CD14-positive monocyte (primary cell): ENCODE measurements around the gene FBXW4. TPM values are rescaled to one million over a fixed set of nuclear protein-coding genes. Genes with fewer than 3 reads are reported as not detected.

Experiments
- DNase-seq, 3 donors: peaks; one replicate each; pipeline ENCODE4 v3.0.0-alpha.2; 2011 to 2022
- H2AFZ ChIP-seq: 2 replicates; pipeline ENCODE4 v1.6.0; 2012; ENCODE audit warnings: mild to moderate bottlenecking, low read depth, low read length, inconsistent platforms; ENCODE audit not compliant: insufficient read depth, poor library complexity, severe bottlenecking
- H3K27ac ChIP-seq, 2 donors: 1 replicate in 1 of 2; 2 replicates in 1 of 2; pipeline ENCODE4 v1.5.1; 2012 to 2013; ENCODE audit warnings: low read length in 2 of 2, control low read depth in 1 of 2, inconsistent platforms in 1 of 2, low read depth in 1 of 2, mild to moderate bottlenecking in 1 of 2
- H3K27me3 ChIP-seq, 2 donors: one replicate each; pipeline versions ENCODE4 v1.6.0 to v1.6.1; 2011 to 2013; ENCODE audit warnings: low read length in 2 of 2; ENCODE audit not compliant: control insufficient read depth in 2 of 2, insufficient read depth in 2 of 2
- H3K36me3 ChIP-seq, 2 donors: replicated peaks in 1 of 2; 1 replicate in 1 of 2; 2 replicates in 1 of 2; pipeline versions ENCODE4 v1.5.1 to v1.6.1; 2012 to 2013; ENCODE audit warnings: low read length in 2 of 2, control low read depth in 1 of 2, inconsistent platforms in 1 of 2, mild to moderate bottlenecking in 1 of 2; ENCODE audit not compliant: insufficient read depth in 2 of 2, control insufficient read depth in 1 of 2
- H3K4me1 ChIP-seq, 2 donors: 1 replicate in 1 of 2; 2 replicates in 1 of 2; pipeline versions ENCODE4 v1.5.1 to v1.6.1; 2012 to 2013; ENCODE audit warnings: low read length in 2 of 2, control low read depth in 1 of 2, inconsistent platforms in 1 of 2, mild to moderate bottlenecking in 1 of 2, moderate library complexity in 1 of 2; ENCODE audit not compliant: insufficient read depth in 2 of 2, control insufficient read depth in 1 of 2
- H3K4me2 ChIP-seq: replicated peaks from 2 replicates; pipeline ENCODE3; 2012; ENCODE audit warnings: low read length, moderate library complexity, mild to moderate bottlenecking; ENCODE audit not compliant: poor library complexity, severe bottlenecking; ENCODE audit errors: extremely low read depth
- H3K4me3 ChIP-seq, 3 experiments: fragments of 200-600 bp in 1 of 3; sonication (generic) in 1 of 3; replicated peaks in 1 of 3; 1 replicate in 2 of 3; 2 replicates in 1 of 3; pipeline ENCODE4 v1.5.1; 2011 to 2013; ENCODE audit warnings: low read length in 3 of 3, mild to moderate bottlenecking in 3 of 3, control low read depth in 2 of 3, low read depth in 2 of 3, inconsistent platforms in 1 of 3, moderate library complexity in 1 of 3
- H3K79me2 ChIP-seq: 2 replicates; pipeline ENCODE4 v1.6.0; 2012; ENCODE audit warnings: mild to moderate bottlenecking, control low read depth, inconsistent platforms, low read length, moderate library complexity; ENCODE audit not compliant: insufficient read depth
- H3K9ac ChIP-seq: 2 replicates; pipeline ENCODE4 v1.6.0; 2017; ENCODE audit warnings: low read length, mild to moderate bottlenecking; ENCODE audit not compliant: insufficient read depth, poor library complexity, severe bottlenecking
- H3K9me3 ChIP-seq, 2 donors: replicated peaks in 1 of 2; 1 replicate in 1 of 2; 2 replicates in 1 of 2; pipeline versions ENCODE4 v1.5.1 to v1.6.1; 2012 to 2013; ENCODE audit warnings: low read length in 2 of 2, control low read depth in 1 of 2; ENCODE audit not compliant: control insufficient read depth in 1 of 2, insufficient read depth in 1 of 2
- H4K20me1 ChIP-seq: 2 replicates; pipeline ENCODE4 v1.6.0; 2012; ENCODE audit warnings: mild to moderate bottlenecking, low read length, control low read depth, moderate library complexity; ENCODE audit not compliant: insufficient read depth
- H3K27ac Mint-ChIP-seq, 7 donors: one replicate each; pipeline ENCODE4 v1.8.0; 2020; ENCODE audit warnings: mild to moderate bottlenecking in 7 of 7, mixed read lengths in 7 of 7, moderate library complexity in 6 of 7, inconsistent platforms in 2 of 7
- H3K27me3 Mint-ChIP-seq, 3 donors: one replicate each; pipeline ENCODE4 v1.8.0; 2021 to 2022; ENCODE audit warnings: low read depth in 3 of 3, mild to moderate bottlenecking in 3 of 3, mixed read lengths in 3 of 3, moderate library complexity in 3 of 3, inconsistent platforms in 1 of 3
- H3K36me3 Mint-ChIP-seq, 2 donors: one replicate each; pipeline ENCODE4 v1.8.0; 2020; ENCODE audit warnings: mixed read lengths in 2 of 2, inconsistent platforms in 1 of 2, mild to moderate bottlenecking in 1 of 2
- H3K4me1 Mint-ChIP-seq: one replicate; pipeline ENCODE4 v1.8.0; 2020; ENCODE audit warnings: mild to moderate bottlenecking, mixed read lengths
- H3K4me3 Mint-ChIP-seq, 2 donors: one replicate each; pipeline ENCODE4 v1.8.0; 2020; ENCODE audit warnings: mild to moderate bottlenecking in 2 of 2, mixed read lengths in 2 of 2, moderate library complexity in 1 of 2
- H3K9me3 Mint-ChIP-seq, 7 donors: one replicate each; pipeline ENCODE4 v1.8.0; 2020 to 2022; ENCODE audit warnings: mixed read lengths in 7 of 7, mild to moderate bottlenecking in 6 of 7, moderate library complexity in 6 of 7, inconsistent platforms in 2 of 7
- WGBS: methylation state at CpG from one replicate; pipeline ENCODE4 v1.1.5; 2013; ENCODE audit warnings: missing lambda C conversion rate; ENCODE audit not compliant: insufficient coverage; 5-methylcytosine and 5-hydroxymethylcytosine counted together
- intact Hi-C, 2 donors: fragments of 100-400 bp; cut with micrococcal nuclease; formaldehyde crosslinking; loops; one replicate each; pipeline versions ENCODE4 v1.15.0 to v1.15.1; 2023
- polyA plus RNA-seq, 3 donors: library from polyadenylated mRNA; depleted of rRNA in 1 of 3; unstranded in 2 of 3; stranded (reverse) in 1 of 3; fragments of 300-500 nt in 2 of 3; fragments of >200 nt in 1 of 3; fragmentation: Illumina TruSeq in 2 of 3; gene quantifications; 1 replicate in 2 of 3; 2 replicates in 1 of 3; pipeline ENCODE4 v1.2.3, GENCODE V29; 2012 to 2021
- TF ChIP-seq, protein P1 (sequence below): fragments of 200-600 bp; IDR thresholded peaks from one replicate; pipeline ENCODE4 v1.8.0; 2022; ENCODE audit warnings: antibody characterized with exemption, mild to moderate bottlenecking

FBXW4 gene
- polyA plus RNA-seq, 3 donors: 1.1 to 30.8 (median 1.8) TPM

DNA sequence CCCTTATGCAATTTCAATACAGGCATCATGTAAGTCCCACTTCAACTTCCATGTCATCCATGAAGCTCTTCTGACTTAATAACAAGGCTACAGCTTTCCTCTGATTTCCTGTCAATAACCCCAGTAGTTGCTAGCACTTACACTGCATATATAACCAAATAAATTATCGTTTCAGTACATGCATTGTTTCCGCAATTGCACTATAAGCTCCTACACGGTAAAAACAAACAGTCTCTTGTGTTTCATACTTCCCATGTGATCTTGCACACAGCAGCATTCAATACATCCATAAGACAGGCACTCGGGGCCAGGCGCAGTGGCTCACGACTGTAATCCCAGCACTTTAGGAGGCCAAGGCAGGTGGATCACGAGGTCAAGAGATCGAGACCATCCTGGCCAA lies 41.4 kb downstream of the FBXW4 start:
- no peak overlapping the region for H3K27ac Mint-ChIP-seq
- Histone ChIP-seq H3K4me3 (no peak overlapping the region), H2AFZ (no peak overlapping the region), H3K27ac (no peak overlapping the region), H3K4me1 (no peaks in the 10 kb centered on the region), H3K27me3 (no peaks in the 10 kb centered on the region), H3K36me3 (peaks cover 67 to 97% of the 10 kb centered on the region in 2 donors), H3K79me2 (no peaks in the 10 kb centered on the region), H4K20me1 (peaks cover 18% of the 10 kb centered on the region), H3K9me3 (no peaks in the 10 kb centered on the region), H3K9ac (no peak overlapping the region), H3K4me2 (no peak overlapping the region)
- H3K9me3 Mint-ChIP-seq: no peaks in the 10 kb centered on the region
- TF ChIP-seq, protein P1, sequence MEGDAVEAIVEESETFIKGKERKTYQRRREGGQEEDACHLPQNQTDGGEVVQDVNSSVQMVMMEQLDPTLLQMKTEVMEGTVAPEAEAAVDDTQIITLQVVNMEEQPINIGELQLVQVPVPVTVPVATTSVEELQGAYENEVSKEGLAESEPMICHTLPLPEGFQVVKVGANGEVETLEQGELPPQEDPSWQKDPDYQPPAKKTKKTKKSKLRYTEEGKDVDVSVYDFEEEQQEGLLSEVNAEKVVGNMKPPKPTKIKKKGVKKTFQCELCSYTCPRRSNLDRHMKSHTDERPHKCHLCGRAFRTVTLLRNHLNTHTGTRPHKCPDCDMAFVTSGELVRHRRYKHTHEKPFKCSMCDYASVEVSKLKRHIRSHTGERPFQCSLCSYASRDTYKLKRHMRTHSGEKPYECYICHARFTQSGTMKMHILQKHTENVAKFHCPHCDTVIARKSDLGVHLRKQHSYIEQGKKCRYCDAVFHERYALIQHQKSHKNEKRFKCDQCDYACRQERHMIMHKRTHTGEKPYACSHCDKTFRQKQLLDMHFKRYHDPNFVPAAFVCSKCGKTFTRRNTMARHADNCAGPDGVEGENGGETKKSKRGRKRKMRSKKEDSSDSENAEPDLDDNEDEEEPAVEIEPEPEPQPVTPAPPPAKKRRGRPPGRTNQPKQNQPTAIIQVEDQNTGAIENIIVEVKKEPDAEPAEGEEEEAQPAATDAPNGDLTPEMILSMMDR: no peak
- WGBS: 100% methylated on average over 5 of the region's 8 CpGs
- peaks cover 54 to 59% of the 10 kb centered on the region in 2 donors for H3K36me3 Mint-ChIP-seq
- H3K4me1 Mint-ChIP-seq: no peaks in the 10 kb centered on the region
- peaks cover 0 to 4% (median 0%) of the 10 kb centered on the region in 3 donors for H3K27me3 Mint-ChIP-seq
- no peak for DNase-seq
- intact Hi-C loops: no loop called here
- H3K4me3 Mint-ChIP-seq: no peak overlapping the region

DNA sequence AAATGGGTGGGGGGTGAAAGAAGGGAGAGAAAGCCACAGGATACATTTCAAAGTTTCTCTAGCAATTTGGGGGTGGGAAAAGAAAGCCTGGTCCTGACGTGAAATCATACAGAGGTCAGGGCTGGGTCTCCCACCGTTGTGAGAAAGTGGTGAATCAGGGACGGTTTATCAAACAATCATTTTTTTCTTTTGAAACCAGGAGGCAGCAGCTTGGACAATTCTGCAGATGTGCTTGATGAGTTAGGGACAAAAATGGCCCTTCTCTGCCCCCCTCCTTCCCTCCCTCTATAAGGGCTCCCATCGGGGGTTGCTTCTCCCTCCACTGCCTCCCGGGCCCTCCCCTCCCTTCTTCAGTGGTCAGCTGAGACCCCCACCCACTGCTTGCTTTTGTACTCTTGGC lies 43.6 kb downstream of the FBXW4 start:
- no peak overlapping the region for H3K9ac ChIP-seq
- no peak overlapping the region for H2AFZ ChIP-seq
- intact Hi-C loops: no loop called here
- peaks cover 0 to 2% (median 0%) of the 10 kb centered on the region in 3 donors for H3K27me3 Mint-ChIP-seq
- no peaks in the 10 kb centered on the region for H3K4me1 Mint-ChIP-seq
- no peak overlapping the region for H3K27ac Mint-ChIP-seq
- peaks cover 11% of the 10 kb centered on the region for H4K20me1 ChIP-seq
- H3K27ac ChIP-seq: no peak overlapping the region
- H3K79me2 ChIP-seq: no peaks in the 10 kb centered on the region
- H3K9me3 Mint-ChIP-seq: no peaks in the 10 kb centered on the region
- peaks cover 57 to 97% of the 10 kb centered on the region in 2 donors for H3K36me3 ChIP-seq
- 100% methylated on average over 2 of the region's 5 CpGs for WGBS
- no peaks in the 10 kb centered on the region for H3K9me3 ChIP-seq
- TF ChIP-seq, protein P1: no peak
- no peaks in the 10 kb centered on the region for H3K4me1 ChIP-seq
- H3K4me3 Mint-ChIP-seq: no peak overlapping the region
- no peak for DNase-seq
- H3K27me3 ChIP-seq: no peaks in the 10 kb centered on the region
- H3K36me3 Mint-ChIP-seq: peaks cover 53 to 55% of the 10 kb centered on the region in 2 donors
- H3K4me3 ChIP-seq: no peak overlapping the region
- H3K4me2 ChIP-seq: no peak overlapping the region
